Measurements from ENCODE around the gene MRPS2. TPM values are rescaled to one million over a fixed set of nuclear protein-coding genes. Genes with fewer than 3 reads are reported as not detected.
"Not testable (repeated sequence)": the region's sequence is repeated elsewhere in the genome, so short reads cannot be mapped to it uniquely, and the experiment has no call there.

MRPS2 gene
- total RNA-seq, 2 experiments from 2014 or later = 20.8 to 23.2 TPM

DNA sequence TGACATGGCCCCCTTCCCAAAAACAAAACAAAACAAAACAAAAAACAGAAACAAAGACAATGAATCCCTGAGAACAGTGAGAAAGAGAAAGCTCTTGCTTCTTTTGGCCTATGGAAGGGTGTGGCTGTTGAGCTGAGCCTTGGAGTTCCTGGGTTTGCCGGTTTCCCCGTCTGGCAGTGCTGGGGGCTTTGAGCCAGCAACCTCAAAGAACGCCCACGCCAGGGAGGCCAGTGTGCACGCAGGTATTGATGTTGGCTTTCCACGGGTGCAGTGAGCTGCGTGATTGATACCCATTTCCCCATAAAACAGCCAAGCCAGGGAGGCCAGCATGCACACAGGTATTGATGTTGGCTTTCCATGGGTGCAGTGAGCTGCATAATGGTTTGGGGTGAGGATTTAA, 12.4 kb downstream of the MRPS2 start:
- H3K36me3 Mint-ChIP-seq (ENCODE audit: low read depth) = no peaks in the 10 kb centered on the region
- Histone ChIP-seq H3K27ac (ENCODE audit: low read depth in 1 of 2, low read length in 2 of 2) (no peak overlapping the region), H3K36me3 (ENCODE audit: insufficient read depth, low read length) (no peaks in the 10 kb centered on the region), H3K9me3 (ENCODE audit: control insufficient read depth in 1 of 2, insufficient read depth in 1 of 2, low read length in 2 of 2) (peaks cover 0 to 13% of the 10 kb centered on the region in 2 experiments), H3K27me3 (ENCODE audit: control insufficient read depth in 1 of 2, insufficient read depth in 2 of 2, low read length in 2 of 2) (peaks cover 0 to 2% of the 10 kb centered on the region in 2 experiments), H3K4me1 (ENCODE audit: insufficient read depth, low read length) (peaks cover 4% of the 10 kb centered on the region), H3K4me3 (ENCODE audit: low read length) (no peak overlapping the region)
- TF ChIP-seq, protein P1, sequence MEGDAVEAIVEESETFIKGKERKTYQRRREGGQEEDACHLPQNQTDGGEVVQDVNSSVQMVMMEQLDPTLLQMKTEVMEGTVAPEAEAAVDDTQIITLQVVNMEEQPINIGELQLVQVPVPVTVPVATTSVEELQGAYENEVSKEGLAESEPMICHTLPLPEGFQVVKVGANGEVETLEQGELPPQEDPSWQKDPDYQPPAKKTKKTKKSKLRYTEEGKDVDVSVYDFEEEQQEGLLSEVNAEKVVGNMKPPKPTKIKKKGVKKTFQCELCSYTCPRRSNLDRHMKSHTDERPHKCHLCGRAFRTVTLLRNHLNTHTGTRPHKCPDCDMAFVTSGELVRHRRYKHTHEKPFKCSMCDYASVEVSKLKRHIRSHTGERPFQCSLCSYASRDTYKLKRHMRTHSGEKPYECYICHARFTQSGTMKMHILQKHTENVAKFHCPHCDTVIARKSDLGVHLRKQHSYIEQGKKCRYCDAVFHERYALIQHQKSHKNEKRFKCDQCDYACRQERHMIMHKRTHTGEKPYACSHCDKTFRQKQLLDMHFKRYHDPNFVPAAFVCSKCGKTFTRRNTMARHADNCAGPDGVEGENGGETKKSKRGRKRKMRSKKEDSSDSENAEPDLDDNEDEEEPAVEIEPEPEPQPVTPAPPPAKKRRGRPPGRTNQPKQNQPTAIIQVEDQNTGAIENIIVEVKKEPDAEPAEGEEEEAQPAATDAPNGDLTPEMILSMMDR (IDR thresholded peaks at IDR 0.05) = no peak
- ChIA-PET POLR2A (no interaction called here), CTCF (no interaction called here)
- H3K4me3 Mint-ChIP-seq = no peak overlapping the region
- H3K27ac Mint-ChIP-seq = no peak overlapping the region
- peaks cover 8% of the 10 kb centered on the region for H3K27me3 Mint-ChIP-seq
- ATAC-seq (ENCODE audit: poor library complexity) (no peak), DNase-seq (peak in 1 of 14 experiments; percentile 5)
- intact Hi-C loops (cut with DNase I, micrococcal nuclease) = no loop called here
- H3K4me1 Mint-ChIP-seq (ENCODE audit: low read depth) = no peaks in the 10 kb centered on the region
- peaks cover 6% of the 10 kb centered on the region for H3K9me3 Mint-ChIP-seq

DNA sequence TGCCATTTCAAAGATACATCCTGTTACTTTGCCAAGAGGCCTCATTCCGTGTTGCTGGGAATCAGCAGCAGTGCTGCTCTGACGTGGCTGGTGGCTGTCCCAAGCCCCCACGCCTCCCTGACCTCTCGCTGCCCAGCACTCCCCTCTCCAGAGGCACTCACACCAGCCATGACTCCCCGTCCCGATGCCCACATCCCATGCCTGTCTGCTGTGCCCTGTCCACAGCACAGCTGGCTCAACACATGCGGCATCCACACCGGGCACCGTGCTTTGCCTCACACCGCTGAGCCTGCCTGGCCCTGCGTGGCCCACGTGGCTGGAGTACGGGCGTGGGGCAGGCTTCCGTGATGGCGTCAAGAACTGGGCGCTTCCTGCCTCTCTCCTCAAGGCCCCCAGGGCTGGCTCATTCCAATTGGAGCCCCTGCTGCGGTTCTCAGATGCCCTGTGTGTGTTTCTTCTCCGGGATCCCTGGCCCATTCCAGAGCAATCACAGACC, 12.9 kb downstream of the MRPS2 start:
- TF ChIP-seq, protein P1 (IDR thresholded peaks at IDR 0.05) = no peak
- intact Hi-C loops (cut with DNase I, micrococcal nuclease) = no loop called here
- H3K4me3 ChIP-seq (ENCODE audit: low read length) = no peak overlapping the region
- no peaks in the 10 kb centered on the region for H3K36me3 ChIP-seq (ENCODE audit: insufficient read depth, low read length)
- H3K27ac ChIP-seq (ENCODE audit: low read depth in 1 of 2, low read length in 2 of 2) = no peak overlapping the region
- Mint-ChIP-seq H3K27me3 (peaks cover 8% of the 10 kb centered on the region), H3K4me3 (no peak overlapping the region), H3K27ac (no peak overlapping the region), H3K9me3 (peaks cover 6% of the 10 kb centered on the region), H3K36me3 (ENCODE audit: low read depth) (no peaks in the 10 kb centered on the region), H3K4me1 (ENCODE audit: low read depth) (no peaks in the 10 kb centered on the region)
- POLR2A ChIA-PET = no interaction called here
- CTCF ChIA-PET = no interaction called here
- ATAC-seq (ENCODE audit: poor library complexity) (no peak), DNase-seq (peak in 1 of 14 experiments; percentile 22)
- H3K9me3 ChIP-seq (ENCODE audit: control insufficient read depth in 1 of 2, insufficient read depth in 1 of 2, low read length in 2 of 2) = peaks cover 0 to 10% of the 10 kb centered on the region in 2 experiments
- peaks cover 0 to 2% of the 10 kb centered on the region in 2 experiments for H3K27me3 ChIP-seq (ENCODE audit: control insufficient read depth in 1 of 2, insufficient read depth in 2 of 2, low read length in 2 of 2)
- H3K4me1 ChIP-seq (ENCODE audit: insufficient read depth, low read length) = peaks cover 4% of the 10 kb centered on the region

DNA sequence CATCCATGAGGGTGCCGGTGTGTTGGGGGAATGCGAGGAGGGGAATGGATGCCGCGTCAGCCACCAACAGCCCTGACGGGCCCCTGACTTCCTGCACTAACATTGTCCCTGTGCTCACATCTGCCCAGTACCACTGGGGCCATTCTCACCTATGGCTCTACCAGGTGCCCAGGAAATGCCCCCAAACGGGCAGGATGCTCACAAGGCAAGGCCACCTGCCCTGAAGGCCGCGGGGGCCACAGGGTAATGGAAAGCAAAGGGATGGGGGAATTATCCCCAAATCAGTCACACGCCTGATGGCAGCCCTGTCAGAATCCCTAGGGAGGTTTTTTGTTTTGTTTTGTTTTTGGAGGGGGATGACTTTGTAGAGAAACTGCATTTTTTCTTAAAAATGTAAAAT, 13.4 kb downstream of the MRPS2 start:
- H3K27ac Mint-ChIP-seq; H3K27me3 ChIP-seq (ENCODE audit: control insufficient read depth in 1 of 2, insufficient read depth in 2 of 2, low read length in 2 of 2); H3K27me3 Mint-ChIP-seq; CTCF ChIA-PET; H3K4me1 Mint-ChIP-seq (ENCODE audit: low read depth); intact Hi-C loops (cut with DNase I, micrococcal nuclease); H3K4me1 ChIP-seq (ENCODE audit: insufficient read depth, low read length); POLR2A ChIA-PET; H3K36me3 Mint-ChIP-seq (ENCODE audit: low read depth); H3K4me3 ChIP-seq (ENCODE audit: low read length); ATAC-seq (ENCODE audit: poor library complexity); H3K27ac ChIP-seq (ENCODE audit: low read depth in 1 of 2, low read length in 2 of 2); H3K9me3 Mint-ChIP-seq; H3K36me3 ChIP-seq (ENCODE audit: insufficient read depth, low read length); H3K9me3 ChIP-seq (ENCODE audit: control insufficient read depth in 1 of 2, insufficient read depth in 1 of 2, low read length in 2 of 2); H3K4me3 Mint-ChIP-seq: not testable (repeated sequence)
- peak in 1 of 14 experiments; percentile 20 for DNase-seq

Data from CD4-positive, alpha-beta T cell (primary cell).